ENCODE data around the gene KDM7A.

GRCh38 chr7:140127360-140128127 lies 49.2 kb downstream of the KDM7A start:
- TF ChIP-seq CTCF (IDR thresholded peaks at IDR 0.05) (no peak), POLR2A (IDR thresholded peaks at IDR 0.05) (no peak)

Data from Peyer's patch (tissue), 4 donors.